Activated CD4-positive, CD25-positive, alpha-beta regulatory T cell treated with anti-CD3 and anti-CD28 coated beads, Interleukin-2, amount 50 U/mL, for 16 hours (primary cell): ENCODE results near the gene LRRC56.

ENCODE experiments used
- DNase-seq: peaks from one replicate; pipeline ENCODE4 v3.0.0-alpha.2; 2020; ENCODE audit warnings: low read depth, low spot score

The LRRC56 gene

DNA sequence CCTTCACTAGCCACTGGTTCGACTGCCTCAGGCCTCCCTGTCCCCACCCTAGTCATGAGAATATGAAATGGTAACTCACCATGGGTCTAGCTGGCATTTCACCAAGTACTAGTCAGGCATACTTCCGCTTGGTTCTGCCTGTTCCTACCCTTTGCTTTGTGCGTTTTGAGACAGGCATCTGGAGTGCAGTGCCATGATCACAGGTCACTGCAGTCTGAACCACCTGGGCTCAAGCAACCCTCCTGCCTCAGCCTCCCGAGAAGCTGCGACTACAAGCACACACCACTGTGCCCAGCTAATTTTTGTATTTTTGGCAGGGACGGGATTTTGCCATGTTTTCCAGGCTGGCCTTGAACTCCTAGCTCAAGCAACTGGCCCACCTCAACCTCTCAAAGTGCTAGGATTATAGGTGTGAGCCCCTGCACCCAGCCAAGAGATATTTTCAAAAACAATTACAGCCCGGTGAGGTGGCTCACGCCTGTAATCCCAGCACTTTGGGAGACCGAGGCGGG lies 16.1 kb upstream of the LRRC56 start:
- DNase-seq: no peak

DNA sequence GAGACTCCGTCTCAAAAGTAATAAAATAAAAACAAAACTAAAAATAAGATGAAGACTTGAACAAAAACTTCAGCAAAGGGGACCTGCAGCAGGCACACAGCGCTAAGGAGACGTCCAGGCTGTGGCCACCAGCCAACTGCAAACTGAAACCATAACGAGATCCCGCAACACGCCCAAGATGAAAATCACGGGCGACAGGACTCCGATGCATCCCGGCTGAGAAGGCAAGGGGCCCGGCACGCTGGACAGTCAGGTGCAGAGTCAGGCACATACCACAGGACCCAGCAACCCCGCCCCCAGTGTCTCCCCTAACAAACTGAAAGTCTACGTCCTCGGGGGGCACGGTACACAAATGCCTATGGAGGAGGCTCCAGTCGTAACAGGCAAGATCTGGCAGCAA lies 11.1 kb upstream of the LRRC56 start:
- DNase-seq: no peak

DNA sequence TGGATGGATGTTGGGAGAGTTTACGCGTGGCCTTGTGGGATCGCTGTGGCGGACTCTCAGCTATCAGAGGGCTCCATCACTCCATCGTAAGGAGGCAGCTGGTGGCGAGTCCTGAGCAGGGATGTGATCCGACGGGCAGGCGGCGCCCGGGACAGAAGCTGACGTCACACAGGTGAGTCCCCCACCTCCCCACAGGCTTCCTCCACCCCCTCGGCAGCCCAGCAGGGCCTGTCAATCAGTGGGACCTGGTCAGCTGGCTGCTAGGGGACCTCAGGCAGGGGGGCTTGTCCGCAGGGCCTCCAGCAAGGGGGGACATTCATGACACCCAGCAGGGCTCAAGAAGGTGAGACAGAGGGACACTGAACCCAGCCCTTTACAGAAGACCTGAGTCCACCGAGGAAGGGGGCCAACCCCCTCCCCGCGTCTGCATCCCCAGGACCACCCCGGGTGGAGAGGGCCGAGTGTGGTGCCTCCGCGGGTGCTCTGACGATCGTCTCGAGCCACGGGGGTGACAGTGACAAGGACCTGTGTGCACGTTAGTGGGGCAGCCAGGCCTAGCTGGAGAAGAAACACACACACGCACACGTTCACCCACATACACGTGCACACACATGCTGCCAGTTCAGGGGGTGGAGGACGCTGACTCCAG lies 9.0 kb upstream of the LRRC56 start:
- DNase-seq: no peak

DNA sequence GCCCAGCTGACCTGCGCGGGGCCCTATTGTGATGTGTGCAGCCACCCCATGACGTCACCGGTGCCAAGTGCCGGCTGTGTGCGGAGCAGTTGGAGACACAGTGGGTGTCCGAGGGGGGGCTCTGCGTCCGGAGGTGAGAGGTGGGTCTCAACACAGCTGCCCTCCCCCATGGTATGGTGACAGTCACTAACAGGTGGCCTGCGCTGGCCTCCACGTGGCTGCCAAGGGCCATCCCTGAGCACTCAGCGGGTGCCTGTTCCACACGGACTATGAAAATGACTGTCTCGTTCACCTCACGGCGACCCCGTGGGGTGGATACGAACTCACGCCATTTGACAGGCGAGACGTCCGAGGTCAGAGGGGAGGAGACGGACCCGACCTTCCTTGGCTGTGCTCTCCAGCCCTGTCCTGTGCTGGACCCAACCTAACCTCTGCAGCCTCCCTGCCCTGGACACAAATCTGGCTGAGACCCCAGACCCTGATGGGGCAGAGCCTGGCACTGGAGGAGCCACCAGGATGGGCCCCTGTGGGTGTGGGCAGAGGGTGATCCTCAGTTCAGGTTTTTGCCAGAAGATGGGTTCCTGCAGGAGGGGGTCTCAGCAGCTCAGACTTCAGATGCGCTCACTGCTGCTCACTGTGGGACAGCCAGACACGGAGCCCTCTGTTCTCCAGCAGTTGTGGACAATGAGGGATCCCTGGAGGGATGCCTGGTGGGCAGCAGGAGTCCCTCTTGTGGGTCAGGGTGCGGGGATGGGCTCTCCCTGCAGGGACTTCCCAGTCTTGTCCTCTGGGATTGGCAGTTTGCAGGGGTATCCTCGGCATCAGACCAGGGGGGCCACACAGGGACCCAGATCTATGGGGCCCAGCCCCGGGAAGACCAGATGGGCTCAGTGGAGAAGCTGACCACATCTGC lies 8.3 kb upstream of the LRRC56 start:
- DNase-seq: no peak

DNA sequence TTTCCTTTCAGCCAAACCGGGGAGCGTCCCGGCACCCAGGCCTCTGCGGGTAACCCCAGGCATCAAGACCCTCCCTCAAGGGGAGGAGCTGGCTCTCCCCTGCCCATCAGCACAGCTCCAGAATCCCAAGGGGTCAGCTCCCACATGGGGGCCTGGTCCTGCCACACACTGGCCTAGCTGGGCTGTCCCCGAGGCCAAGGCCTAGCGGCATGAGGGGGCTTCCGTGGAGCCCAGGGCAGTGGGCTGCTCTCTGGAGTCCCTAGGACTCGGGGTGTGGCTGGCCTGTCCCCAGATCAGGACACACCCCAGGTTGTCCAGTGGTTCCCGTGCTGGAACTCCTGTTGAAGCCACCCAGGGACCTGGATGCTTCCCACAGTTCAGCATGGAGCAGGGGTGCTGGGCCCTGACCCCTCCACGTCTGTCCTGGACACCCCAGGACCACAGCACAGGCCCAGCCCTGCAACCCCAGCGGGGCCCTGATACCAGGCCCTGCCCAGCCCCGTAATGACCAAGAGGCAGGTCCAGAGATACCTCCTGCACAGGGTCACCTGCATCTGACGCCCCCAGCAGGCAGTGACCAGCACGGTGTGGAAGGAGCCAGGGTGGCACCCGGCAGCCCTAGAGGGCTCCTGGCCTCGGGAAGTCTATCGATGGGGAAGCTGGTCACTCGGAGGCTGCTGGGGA lies 7.5 kb upstream of the LRRC56 start:
- no peak for DNase-seq

DNA sequence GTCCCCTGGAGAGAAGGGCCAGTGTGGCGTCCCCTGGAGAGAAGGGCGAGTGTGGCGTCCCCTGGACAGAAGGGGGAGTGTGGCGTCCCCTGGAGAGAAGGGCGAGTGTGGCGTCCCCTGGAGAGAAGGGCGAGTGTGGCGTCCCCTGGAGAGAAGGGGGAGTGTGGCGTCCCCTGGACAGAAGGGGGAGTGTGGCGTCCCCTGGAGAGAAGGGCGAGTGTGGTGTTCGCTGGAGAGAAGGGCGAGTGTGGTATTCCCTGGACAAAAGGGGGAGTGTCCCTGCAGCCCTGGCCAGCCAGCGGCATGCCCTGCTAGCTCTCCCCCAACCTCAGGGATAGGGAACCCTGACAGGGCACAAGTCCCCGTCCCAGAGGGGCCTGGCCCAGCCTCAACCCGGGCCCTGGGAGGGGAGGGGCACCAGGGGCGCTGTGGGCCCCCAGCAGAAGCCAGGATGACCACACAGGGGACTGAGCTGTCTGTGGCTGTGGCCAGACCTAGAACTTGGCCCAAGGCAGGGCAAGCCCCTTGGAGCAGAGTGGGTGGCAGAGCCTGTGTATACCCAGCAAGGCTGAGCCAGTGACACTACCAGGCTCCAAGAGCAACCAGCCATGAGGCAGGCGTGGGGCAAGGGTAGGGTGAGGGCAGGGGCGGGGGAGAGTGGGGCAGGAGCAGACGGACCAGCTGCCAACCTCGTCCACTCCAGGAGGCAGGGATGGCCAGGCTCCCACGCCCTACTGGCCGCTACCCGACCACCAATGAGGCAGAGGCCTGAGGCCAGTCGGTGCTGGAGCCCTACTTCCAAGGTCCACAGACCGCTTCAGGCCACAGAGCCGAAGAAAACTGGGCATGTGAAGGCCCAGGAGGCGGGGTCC lies 6.1 kb upstream of the LRRC56 start:
- DNase-seq: no peak

DNA sequence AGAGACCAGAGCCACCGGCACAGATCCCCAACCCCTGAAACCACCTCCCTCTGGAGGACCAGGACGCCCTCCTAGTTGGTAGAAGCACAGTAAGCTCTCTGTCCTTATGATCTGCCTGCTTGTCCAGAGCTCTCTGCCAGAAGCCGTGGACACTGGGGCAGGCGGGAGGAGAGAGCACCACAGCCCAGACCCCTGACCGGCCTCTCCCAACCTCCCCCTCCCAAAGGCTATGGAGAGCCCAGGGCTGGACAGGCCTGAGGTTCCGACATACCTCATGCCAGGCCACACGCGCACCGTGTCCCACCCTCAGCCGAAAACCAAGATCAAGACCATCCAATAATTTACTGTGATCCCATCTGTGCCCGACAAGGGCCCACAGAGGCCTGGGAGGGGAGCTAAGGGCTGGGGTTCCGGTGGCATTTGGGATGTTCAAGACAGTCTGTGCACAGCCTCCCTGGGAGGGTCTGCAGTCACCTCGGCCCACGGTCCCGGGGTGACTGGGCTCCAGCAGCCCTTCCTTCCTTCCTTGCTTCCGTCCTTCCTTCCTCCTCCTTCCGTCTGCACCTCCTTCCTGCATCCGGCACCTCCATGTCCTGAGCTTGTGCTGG lies 5.3 kb upstream of the LRRC56 start:
- DNase-seq: no peak

DNA sequence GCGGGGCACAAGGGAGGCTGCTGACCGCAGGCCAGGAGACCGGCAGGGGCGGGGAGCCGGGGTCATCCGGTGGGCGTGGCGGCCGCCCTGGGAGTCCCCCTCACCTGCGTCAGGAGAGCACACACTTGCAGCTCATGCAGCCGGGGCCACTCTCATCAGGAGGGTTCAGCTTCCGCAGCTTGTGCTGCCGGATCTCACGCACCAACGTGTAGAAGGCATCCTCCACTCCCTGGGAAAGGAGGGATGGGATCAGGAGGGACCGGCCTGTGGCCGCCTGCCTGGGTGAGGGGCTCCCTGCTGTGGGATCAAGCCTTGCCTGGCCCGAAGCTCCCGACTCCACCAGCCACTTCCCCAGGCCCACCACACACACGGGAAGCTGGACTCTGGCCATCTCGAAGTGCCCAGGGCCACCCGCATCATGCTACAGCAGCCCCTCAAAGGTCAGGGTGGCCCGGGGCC lies 4.8 kb upstream of the LRRC56 start:
- no peak for DNase-seq

DNA sequence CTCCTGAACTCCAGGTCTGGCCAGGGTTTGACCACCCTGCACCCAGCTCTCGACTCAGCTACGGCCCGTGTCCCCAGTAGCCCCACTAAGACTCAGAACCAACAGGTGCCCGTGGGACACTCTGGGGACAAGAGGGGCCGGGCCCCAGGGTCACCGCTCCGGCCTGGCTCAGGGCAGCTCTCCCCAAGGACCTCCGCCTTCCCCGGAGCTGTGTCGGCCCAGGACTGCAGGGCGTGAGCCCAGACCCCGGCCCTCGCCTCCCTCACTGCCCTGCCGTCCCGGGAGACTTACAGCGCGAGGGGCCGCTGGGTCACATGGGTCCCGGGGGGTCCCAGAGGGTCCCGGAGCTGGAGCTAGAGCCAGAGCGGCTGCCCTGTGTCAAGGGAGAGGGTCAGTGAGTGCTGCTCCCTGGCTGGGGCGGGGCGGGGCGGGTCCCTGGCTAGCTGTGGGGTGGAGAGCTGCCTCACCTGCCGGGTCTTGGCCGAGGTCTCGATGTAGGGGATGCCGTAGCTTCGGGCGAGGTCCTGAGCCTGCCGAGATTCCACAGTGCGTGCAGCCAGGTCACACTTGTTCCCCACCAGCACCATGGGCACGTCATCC lies 4.2 kb upstream of the LRRC56 start:
- no peak for DNase-seq

DNA sequence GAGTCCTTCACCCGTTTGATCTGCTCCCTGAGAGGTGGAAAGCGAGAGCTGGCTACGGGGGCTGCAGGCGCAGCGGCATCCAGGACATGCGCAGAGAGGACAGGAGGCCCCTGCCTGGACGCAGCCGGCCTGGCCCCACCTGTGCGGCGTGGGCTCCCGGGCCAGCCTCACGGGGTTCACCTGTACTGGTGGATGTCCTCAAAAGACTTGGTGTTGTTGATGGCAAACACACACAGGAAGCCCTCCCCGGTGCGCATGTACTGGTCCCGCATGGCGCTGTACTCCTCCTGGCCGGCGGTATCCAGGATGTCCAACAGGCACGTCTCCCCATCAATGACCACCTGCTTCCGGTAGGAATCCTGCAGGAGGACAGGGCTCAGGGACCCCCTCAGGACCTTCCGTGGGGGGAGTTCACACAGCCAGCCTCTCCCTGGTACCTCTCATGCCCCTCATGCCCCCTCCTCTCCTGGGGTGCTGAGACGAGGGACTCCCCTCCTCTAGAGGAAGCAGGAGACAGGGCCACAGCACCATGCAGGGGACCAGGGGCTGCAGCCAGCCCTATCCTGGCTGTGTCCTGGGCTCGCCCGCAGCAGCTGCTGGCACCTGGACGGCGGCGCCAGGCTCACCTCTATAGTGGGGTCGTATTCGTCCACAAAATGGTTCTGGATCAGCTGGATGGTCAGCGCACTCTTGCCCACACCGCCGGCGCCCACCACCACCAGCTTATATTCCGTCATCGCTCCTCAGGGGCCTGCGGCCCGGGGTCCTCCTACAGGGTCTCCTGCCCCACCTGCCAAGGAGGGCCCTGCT lies 3.5 kb upstream of the LRRC56 start:
- no peak for DNase-seq

DNA sequence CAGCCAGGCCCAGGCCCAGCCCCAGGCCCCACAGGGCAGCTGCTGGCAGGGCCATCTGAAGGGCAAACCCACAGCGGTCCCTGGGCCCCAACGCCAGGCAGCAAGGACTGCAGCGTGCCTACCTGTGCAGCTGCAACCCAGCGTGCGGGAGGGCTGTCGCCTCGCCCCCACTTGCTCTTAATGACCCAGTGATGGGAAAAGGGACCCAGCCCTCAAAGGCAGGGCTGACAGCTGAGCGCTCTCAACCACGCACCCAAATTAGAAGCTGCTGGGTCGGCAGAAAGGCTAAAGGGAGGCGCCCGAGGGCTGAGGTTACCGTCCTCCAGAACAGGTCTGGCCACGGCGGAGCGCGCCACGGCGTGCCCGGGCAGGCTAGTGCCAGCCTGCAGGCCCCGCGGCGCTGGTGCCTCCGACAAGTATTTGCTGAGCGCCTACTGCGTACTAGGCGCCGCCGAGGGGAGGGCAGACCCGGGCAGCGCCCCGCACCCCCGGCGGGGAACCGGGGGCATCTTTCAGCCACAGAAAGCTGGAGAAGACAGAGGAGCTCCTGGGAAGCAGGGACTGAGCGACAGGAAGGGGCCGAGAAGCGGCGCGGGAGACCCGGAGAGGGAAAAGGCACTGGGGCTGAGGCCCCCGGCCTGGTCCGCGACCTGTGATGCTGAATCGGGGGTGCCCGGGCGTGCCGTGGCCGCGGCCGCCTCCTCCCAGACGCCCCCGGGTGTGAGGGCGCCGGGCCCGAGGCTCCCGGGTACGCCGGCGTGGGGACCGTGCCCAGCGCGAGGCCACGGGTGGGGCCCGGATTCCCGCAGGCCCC lies 2.7 kb upstream of the LRRC56 start:
- no peak for DNase-seq

DNA sequence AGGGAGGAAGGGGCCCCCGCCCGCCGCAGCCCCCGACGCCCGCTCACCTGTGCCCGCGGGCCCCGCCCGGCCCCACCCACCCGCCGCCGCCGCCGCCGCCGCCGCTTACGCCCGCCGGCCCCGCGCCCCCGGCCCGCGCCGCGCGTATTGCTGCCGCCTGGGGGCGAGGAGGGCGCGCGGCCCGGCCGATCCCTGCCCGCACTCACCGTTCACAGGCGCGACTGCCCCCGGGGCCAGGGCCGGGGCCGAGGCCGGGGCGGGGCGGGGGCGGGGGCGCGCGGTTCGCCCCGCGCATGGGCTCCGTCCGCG lies 2.2 kb upstream of the LRRC56 start:
- DNase-seq: no peak

DNA sequence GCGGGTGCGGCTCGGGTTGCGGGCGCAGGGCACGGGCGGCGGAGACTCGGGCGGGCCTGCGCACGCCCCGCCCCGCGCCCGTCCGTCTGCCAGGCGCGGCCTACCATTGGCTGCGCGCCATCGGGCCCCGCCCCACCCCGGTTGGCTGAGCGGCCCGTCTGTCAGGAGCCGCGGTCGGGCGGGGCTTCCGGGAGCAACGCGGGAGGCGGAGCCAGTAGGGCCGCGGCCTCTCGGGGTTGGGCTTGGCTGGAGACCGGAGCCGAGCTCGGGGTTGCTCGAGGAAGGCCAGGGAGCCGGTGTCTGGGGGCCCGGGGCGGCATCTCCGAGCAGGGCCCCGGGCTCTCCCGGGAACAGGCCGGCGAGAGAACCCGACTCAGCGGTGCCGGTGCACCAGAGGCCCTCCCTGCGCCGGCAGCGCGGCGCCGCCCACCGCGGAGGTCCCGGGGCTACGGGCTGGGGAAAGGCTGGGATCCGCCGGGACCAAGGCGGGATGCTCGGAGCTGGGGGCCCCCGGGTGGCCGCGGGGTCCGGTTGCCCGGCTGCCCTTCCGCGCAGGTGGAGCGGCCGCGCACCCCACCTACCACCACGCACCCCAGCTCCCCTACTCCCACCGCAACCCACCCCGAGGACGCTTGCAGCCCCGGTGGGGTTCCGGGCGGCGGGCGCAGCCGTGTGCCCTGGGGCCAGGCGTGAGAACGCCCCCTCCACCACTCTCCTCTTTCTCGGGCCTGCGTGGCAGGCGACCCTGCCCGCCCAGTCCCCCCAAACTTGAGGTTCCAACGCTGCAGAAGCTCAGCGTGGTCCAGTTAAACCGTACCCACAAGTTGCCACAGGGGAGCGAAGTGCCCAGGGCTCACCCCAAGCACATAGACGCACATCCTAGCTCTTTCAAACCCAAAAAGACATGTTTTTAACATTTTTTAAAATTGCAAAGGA lies 1.5 kb upstream of the LRRC56 start, which contains the start of gene HRAS:
HRAS (minus strand) TSS at position 58 of the 936 bp plus-strand sequence.
- DNase-seq: peak; percentile 89

DNA sequence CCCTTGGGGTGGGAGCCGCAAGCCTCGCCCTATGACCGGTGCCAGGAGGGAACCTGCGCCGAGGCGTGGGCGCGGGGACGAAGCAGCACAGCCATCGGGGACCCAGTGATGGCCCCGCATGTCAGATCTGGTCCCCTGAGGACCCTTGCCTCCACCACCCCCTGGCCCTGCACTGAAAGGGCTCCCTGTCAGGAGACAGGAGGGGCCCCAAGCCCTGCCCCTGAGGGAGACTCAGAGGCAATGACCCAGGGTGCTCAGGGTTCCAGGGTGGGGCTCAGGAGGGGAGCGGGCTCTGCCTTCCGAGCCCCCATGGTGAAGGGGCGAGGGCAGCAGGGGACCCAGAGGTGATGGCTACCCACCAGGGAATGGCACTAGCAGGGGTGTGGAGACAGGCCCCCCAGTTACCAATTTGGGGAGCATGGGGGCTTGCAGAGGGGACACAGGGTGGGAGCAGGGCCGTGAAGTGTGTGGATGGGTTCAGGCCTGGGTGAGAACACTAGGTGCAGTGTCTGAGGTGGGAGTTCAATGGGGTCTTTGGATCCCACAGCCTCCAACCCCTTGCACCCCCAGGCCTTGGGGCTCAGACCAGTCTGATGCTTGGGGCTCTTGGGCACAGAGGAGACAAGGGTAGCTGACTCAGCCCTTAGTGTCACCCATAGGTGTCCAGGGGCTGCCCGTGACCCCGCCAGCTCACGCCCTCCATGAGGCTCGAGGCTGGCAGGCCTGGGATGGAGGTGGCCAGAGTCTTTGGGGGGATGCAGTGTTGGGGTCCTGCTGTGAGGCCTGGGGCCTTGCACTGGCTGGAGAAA lies 499 bp downstream of the LRRC56 start:
- DNase-seq: no peak

DNA sequence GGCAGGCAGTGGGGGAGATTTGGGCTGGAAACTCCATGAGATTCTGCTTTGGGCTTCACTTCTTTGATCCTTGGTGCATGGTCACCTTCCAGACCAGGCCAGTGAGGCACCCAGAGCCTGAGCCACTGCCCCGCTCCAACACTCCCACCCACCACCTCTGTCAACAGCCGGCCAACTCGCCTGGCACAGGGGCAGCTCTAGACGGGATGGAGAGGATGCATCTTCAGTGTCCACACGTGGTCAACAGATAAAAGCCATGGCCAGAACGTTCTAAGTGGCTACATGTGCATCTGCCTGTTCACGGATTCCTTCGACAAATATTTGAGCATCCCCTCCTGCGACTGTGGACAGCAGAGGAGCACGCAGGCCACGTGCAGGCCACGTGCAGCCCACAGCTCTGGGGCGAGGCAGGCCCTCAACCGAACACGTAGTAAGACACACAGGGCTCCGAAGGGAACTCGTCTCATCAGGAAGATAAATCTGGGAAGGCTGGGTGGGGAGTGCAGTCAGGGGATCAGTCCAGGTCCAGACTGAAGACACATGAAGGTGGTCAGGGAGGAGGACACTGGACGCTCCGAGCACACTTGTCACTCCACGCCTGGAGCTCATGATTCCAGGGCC lies 1.2 kb downstream of the LRRC56 start:
- no peak for DNase-seq

DNA sequence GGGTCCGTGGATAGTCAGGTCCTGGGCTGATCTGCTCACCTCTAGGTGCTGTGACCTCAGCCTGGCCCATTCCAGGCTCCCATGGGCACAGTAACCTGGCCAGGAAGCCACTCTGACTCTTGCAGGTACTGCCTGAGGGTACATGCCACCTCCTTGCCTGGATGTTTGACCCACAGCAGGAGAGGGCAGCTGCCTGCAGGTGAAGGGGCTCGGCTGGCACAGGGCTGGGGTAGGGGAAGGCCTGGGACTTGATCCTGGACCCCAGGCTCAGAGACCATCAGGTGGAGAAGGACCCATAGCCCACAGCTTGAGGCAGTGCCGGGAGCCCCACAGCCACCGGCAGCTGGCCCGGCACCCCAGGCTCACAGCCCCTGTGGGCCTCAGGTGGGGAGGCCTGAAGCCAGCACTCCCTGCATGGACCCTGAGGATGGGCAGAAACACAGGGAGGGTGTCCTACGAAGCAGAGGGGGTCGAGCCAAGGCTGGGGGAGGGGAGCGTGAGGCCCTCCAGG lies 2.7 kb downstream of the LRRC56 start:
- DNase-seq: no peak
